ENCODE data around the gene MAP1B. TPM values are rescaled to one million over a fixed set of nuclear protein-coding genes. Genes with fewer than 3 reads are reported as not detected.
A peak's percentile ranks its signal among the peaks of the same experiment; 100 is the strongest.

Gene MAP1B
- total and polyA plus RNA-seq, 9 of the 15 experiments (the other 6 are each of a cell fraction or from before 2014, with no cell fraction given) = 5.2 to 66.1 (median 17.3) TPM

DNA sequence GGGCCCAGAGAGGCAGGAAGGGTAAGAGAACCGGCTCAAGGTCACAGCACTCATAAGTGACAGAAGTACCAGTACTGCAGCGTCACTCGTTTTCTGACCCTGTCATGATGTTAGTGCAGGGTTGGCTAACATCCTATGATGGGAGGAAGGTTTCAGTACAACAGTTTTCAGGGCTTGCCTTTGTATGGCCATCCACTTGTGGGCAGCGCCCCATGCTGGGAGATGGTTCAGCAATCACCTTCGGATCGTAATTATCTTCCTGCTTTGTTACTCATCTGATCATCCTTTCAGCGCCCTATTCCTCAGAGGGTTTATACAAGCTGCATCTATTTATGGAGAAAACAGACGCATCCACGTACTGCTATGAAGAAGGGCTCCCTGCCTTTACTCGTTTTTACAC, 2.4 kb downstream of the MAP1B start (continued):
- TF ChIP-seq, protein P1, sequence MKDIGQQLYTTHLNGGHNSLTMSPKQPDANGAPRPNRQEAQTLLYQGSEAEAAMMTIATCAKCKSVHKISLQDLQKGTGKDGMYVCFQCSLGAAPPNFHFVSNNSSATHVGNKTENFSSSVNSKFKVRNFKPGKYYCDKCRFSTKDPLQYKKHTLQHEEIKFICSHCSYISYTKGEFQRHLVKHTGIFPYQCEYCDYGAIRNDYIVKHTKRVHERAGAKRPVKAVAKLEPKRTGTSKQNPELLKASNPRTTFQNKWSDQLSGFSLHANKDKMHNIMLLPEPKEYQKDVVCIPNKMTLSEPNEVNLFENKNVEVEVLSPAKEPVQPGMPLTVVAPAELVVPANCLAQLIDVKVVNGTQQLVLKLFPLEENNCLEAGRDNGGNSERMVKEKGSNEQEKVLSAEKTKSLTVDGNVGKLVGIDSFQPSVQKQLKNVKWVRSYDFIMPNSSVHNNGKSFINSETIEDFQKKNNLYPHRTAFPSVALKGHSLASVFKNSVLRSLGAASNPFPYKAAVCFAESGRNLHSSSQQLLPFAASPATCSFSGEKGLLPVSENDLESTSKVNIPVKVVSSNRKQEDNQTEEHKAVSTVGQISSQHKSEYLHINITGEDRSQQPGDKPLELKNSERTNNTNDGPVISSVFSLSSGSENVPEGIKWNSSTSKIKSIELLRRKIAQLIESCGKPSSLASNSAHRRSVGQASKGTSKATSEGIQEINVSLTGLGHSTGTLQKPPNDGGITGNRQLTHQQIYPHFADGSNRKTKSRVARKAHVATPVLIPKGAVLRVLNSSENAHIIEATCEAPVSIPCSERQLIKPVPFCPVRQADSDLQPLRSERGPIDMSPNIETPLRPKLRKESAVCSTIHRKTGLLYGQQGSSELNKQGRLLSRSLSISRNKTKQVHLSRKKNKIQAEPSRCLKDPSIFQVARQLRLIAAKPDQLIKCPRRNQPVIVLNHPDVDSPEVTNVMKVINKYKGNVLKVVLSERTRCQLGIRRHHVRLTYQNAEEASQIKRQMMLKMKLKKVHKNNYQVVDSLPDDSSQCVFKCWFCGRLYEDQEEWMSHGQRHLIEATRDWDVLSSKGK (CRISPR knock-in tag; IDR thresholded peaks at IDR 0.05) = no peak
- TF ChIP-seq ZNF316 (IDR thresholded peaks at IDR 0.05) = no peak
- no peak for TF ChIP-seq ZNF124 (CRISPR knock-in tag; IDR thresholded peaks at IDR 0.05)

DNA sequence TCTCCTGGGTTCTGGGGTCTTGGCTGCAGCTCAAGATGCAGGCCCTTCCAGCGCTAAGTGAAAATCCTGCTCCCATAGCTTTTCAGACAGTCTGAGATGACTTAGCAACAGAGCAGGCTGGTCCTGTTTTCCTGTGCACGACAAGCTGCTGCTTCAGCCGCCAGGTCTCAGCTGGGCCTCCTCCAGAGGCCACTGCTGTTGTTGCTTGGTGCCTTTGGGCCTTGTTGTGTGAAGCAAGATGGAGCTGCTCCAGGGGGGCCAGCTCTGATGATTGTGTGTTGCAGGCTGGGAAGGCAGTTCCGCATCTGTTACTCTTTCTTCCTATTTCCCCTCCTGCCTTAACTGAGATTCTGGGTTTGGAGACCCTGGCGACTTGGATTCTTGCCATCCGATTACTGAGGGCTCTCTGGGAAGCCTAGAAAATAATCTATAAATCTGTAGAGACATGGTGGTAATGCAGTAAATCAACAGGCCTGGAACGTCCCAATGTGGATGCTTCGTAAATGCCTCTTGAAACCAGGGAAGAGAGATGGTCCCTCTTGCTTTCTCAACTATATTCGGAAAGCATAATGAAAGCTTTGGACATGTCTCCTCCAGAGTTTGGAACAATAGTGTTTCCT, 3.2 kb downstream of the MAP1B start:
- Histone ChIP-seq H3K4me2 (ENCODE audit: insufficient read depth, low read length) (no peak overlapping the region), H2AFZ (ENCODE audit: low read depth, low read length) (no peak overlapping the region), H3K9ac (ENCODE audit: insufficient read depth in 1 of 2, low read depth in 2 of 2, low read length in 2 of 2) (0 out of 4 replicates have a peak overlapping the region, but pooled peaks of 1 of the 2 experiments have one; percentile 19), H4K20me1 (replicated peaks; ENCODE audit: control insufficient read depth, insufficient read depth, low read length) (peaks cover 19% of the 10 kb centered on the region; the same call in 1 of the 2 replicates), H3K9me1 (ENCODE audit: control insufficient read depth, insufficient read depth, low read length) (peaks cover 3% of the 10 kb centered on the region), H3K79me2 (ENCODE audit: control insufficient read depth, insufficient read depth, low read length) (peaks cover 70% of the 10 kb centered on the region), H3K36me3 (ENCODE audit: control insufficient read depth, insufficient read depth, low read length) (peaks cover 25% of the 10 kb centered on the region), H3K4me3 (no peak overlapping the region), H3K27ac (ENCODE audit: extremely low read depth, low read depth, low read length) (no peak overlapping the region), H3K4me1 (replicated peaks in 1 of 2; ENCODE audit: control insufficient read depth in 2 of 2, insufficient read depth in 2 of 2, low read length in 2 of 2) (peaks cover 18 to 30% of the 10 kb centered on the region in 2 experiments), H3K9me3 (replicated peaks; ENCODE audit: control insufficient read depth, insufficient read depth, low read depth, low read length) (no peaks in the 10 kb centered on the region), H3K27me3 (ENCODE audit: control insufficient read depth in 2 of 2, insufficient read depth in 2 of 2, low read length in 2 of 2) (no peaks in the 10 kb centered on the region)
- BruUV-seq (replicated peaks) = no TSS peak
- CTCF ChIA-PET (ENCODE audit: low intra/inter-chr PET ratio) = no interaction called here
- intact Hi-C loops (cut with micrococcal nuclease) (no loop called here), in situ Hi-C loops (cut with MboI) (no loop called here)
- peak in 1 of 4 experiments; percentile 12 for DNase-seq (ENCODE audit: extremely low read depth in 1 of 4, low spot score in 3 of 4)
- no peak for ATAC-seq
- POLR2A ChIA-PET = interaction anchor here (0.6 to 5.1 kb wide), 8 partner anchors 8 to 215 kb away, joined by 3 to 31 read pairs (median 3); no protein-coding TSS in a partner anchor
- FAIRE-seq = no peak
- 68% methylated on average over 8 of the region's 9 CpGs for WGBS (ENCODE audit: insufficient coverage, low coverage, missing lambda C conversion rate)
- TF ChIP-seq, protein P2, sequence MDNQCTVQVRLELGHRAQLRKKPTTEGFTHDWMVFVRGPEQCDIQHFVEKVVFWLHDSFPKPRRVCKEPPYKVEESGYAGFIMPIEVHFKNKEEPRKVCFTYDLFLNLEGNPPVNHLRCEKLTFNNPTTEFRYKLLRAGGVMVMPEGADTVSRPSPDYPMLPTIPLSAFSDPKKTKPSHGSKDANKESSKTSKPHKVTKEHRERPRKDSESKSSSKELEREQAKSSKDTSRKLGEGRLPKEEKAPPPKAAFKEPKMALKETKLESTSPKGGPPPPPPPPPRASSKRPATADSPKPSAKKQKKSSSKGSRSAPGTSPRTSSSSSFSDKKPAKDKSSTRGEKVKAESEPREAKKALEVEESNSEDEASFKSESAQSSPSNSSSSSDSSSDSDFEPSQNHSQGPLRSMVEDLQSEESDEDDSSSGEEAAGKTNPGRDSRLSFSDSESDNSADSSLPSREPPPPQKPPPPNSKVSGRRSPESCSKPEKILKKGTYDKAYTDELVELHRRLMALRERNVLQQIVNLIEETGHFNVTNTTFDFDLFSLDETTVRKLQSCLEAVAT (IDR thresholded peaks at IDR 0.05) = no peak
- TF ChIP-seq, protein P3, sequence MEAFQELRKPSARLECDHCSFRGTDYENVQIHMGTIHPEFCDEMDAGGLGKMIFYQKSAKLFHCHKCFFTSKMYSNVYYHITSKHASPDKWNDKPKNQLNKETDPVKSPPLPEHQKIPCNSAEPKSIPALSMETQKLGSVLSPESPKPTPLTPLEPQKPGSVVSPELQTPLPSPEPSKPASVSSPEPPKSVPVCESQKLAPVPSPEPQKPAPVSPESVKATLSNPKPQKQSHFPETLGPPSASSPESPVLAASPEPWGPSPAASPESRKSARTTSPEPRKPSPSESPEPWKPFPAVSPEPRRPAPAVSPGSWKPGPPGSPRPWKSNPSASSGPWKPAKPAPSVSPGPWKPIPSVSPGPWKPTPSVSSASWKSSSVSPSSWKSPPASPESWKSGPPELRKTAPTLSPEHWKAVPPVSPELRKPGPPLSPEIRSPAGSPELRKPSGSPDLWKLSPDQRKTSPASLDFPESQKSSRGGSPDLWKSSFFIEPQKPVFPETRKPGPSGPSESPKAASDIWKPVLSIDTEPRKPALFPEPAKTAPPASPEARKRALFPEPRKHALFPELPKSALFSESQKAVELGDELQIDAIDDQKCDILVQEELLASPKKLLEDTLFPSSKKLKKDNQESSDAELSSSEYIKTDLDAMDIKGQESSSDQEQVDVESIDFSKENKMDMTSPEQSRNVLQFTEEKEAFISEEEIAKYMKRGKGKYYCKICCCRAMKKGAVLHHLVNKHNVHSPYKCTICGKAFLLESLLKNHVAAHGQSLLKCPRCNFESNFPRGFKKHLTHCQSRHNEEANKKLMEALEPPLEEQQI (IDR thresholded peaks at IDR 0.05) = no peak
- TF ChIP-seq ILF3 (IDR thresholded peaks at IDR 0.05; ENCODE audit: borderline replicate concordance) (no peak), ZSCAN32 (CRISPR knock-in tag; IDR thresholded peaks at IDR 0.05) (no peak), ZNF232 (CRISPR knock-in tag; IDR thresholded peaks at IDR 0.05) (no peak), TCF7 (IDR thresholded peaks at IDR 0.05; ENCODE audit: borderline replicate concordance) (no peak), RBFOX2 (IDR thresholded peaks at IDR 0.05; ENCODE audit: low read depth, low read length) (0 out of 2 replicates have a peak, but pooled peaks have one; percentile 39), PHB (CRISPR knock-in tag; IDR thresholded peaks at IDR 0.05) (no peak)

Measured in K562 (cell line).